GM12892 (cell line): ENCODE results near the gene EPB41.

Source experiments
- POLR2A ChIP-seq: IDR thresholded peaks from 2 replicates; pipeline ENCODE4 v1.6.1; 2011; ENCODE audit warnings: low read depth, low read length, control low read depth
- POLR2AphosphoS5 ChIP-seq: IDR thresholded peaks from 2 replicates; pipeline ENCODE4 v1.6.1; 2011; ENCODE audit warnings: low read depth, low read length, control low read depth

DNA sequence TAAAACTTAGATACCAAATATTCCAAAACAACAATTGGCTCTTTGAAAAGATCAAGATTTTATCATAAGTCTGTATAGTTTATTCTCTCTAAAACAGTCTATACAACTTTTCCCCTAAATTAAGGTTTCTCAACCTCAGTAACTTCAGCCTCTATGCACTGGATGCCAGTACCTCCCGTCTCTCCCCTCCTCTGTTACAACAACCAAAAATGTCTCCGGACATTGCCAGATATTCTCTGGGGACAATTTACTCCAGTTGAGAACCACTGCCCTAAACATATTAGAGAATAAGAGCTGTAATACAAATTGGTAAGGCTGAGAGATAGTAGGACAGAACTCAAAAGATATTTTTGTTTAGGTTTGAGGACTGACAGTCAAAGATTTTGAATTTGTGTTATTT, 137.7 kb downstream of the EPB41 start:
- TF ChIP-seq POLR2A, result no peak
- no peak for TF ChIP-seq POLR2AphosphoS5
